Esophagus (tissue), 2 donors: ENCODE data around the gene FXYD7. TPM values are rescaled to one million over a fixed set of nuclear protein-coding genes. Genes with fewer than 3 reads are reported as not detected.
"Not testable (repeated sequence)": the region's sequence is repeated elsewhere in the genome, so short reads cannot be mapped to it uniquely, and the experiment has no call there.

Source experiments
- H3K27ac ChIP-seq, 2 donors: one replicate each; pipeline ENCODE4 v1.5.1; 2013; ENCODE audit warnings: low read depth in 2 of 2, mild to moderate bottlenecking in 2 of 2, inconsistent platforms in 1 of 2, low read length in 1 of 2, moderate library complexity in 1 of 2
- H3K27me3 ChIP-seq, 2 donors: one replicate each; pipeline ENCODE4 v1.6.1; 2013; ENCODE audit warnings: low read length in 2 of 2, control low read depth in 1 of 2, mild to moderate bottlenecking in 1 of 2; ENCODE audit not compliant: insufficient read depth in 2 of 2, control insufficient read depth in 1 of 2
- H3K36me3 ChIP-seq, 2 donors: one replicate each; pipeline ENCODE4 v1.6.1; 2013; ENCODE audit warnings: low read length in 1 of 2; ENCODE audit not compliant: control insufficient read depth in 2 of 2, insufficient read depth in 2 of 2
- H3K4me1 ChIP-seq, 2 donors: one replicate each; pipeline ENCODE4 v1.6.1; 2013; ENCODE audit warnings: low read length in 1 of 2; ENCODE audit not compliant: control insufficient read depth in 2 of 2, insufficient read depth in 2 of 2
- H3K4me3 ChIP-seq, 2 donors: one replicate each; pipeline ENCODE4 v1.5.1; 2013; ENCODE audit warnings: low read length in 2 of 2, mild to moderate bottlenecking in 2 of 2, low read depth in 1 of 2, moderate library complexity in 1 of 2
- H3K9me3 ChIP-seq, 2 donors: one replicate each; pipeline ENCODE4 v1.6.1; 2013; ENCODE audit warnings: mild to moderate bottlenecking in 2 of 2, low read depth in 1 of 2, low read length in 1 of 2, moderate library complexity in 1 of 2; ENCODE audit not compliant: control insufficient read depth in 2 of 2, insufficient read depth in 1 of 2
- WGBS, 2 donors: extraction: QIAGEN DNeasy Blood & Tissue Kit; methylation state at CpG; one replicate each; pipeline ENCODE4 v1.1.7; 2013; 5-methylcytosine and 5-hydroxymethylcytosine counted together
- polyA plus RNA-seq, 2 donors: library from polyadenylated mRNA; stranded (reverse); fragments of 200-250 nt; gene quantifications; one replicate each; pipeline ENCODE4 v1.2.3, GENCODE V29; 2013
- donor health status: healthy with polysubstance abuse.
- donor health status: Bipolar disorder and iron deficiency.

FXYD7 gene
- polyA plus RNA-seq, 2 donors = 0.09 to 0.14 TPM

GRCh38 chr19:35150445-35150844 lies 7.4 kb downstream of the FXYD7 start:
- Histone ChIP-seq H3K4me3 (no peak overlapping the region), H3K9me3 (no peaks in the 10 kb centered on the region), H3K4me1 (peaks cover 0 to 6% of the 10 kb centered on the region in 2 donors), H3K36me3 (no peaks in the 10 kb centered on the region), H3K27me3 (no peaks in the 10 kb centered on the region), H3K27ac (no peak overlapping the region)
- 69 to 73% methylated on average over 2 of the region's 2 CpGs for WGBS, 2 donors

- Histone ChIP-seq H3K4me3 (no peak overlapping the region), H3K27ac (no peak overlapping the region), H3K36me3 (no peaks in the 10 kb centered on the region), H3K4me1 (peaks cover 0 to 6% of the 10 kb centered on the region in 2 donors), H3K27me3 (no peaks in the 10 kb centered on the region), H3K9me3 (no peaks in the 10 kb centered on the region)
- 87 to 89% methylated on average over 20 of the region's 20 CpGs for WGBS, 2 donors
These were observed 8.4 kb downstream of the FXYD7 start for GRCh38 chr19:35151273-35152065.

DNA sequence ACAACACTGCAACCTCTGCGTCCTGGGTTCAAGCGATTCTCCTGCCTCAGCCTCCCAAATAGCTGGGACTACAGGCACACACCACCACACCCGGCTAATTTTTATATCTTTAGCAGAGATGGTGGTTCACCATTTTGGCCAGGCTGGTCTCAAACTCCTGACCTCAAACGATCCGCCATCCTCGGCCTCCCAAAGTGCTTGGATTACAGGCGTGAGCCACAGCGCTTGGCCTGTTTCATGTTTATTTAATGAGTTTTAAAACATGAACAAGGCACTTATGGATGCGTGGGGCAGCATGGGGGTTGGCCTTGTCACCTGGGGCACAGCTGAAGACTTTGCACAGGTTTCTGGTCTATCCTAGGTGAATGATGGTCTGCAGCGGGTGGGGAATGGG lies 10.1 kb downstream of the FXYD7 start:
- not testable (repeated sequence) for H3K27ac ChIP-seq, H3K27me3 ChIP-seq, H3K4me3 ChIP-seq, H3K36me3 ChIP-seq, H3K4me1 ChIP-seq, H3K9me3 ChIP-seq
- WGBS, 2 donors = 58 to 61% methylated on average over 10 of the region's 10 CpGs

DNA sequence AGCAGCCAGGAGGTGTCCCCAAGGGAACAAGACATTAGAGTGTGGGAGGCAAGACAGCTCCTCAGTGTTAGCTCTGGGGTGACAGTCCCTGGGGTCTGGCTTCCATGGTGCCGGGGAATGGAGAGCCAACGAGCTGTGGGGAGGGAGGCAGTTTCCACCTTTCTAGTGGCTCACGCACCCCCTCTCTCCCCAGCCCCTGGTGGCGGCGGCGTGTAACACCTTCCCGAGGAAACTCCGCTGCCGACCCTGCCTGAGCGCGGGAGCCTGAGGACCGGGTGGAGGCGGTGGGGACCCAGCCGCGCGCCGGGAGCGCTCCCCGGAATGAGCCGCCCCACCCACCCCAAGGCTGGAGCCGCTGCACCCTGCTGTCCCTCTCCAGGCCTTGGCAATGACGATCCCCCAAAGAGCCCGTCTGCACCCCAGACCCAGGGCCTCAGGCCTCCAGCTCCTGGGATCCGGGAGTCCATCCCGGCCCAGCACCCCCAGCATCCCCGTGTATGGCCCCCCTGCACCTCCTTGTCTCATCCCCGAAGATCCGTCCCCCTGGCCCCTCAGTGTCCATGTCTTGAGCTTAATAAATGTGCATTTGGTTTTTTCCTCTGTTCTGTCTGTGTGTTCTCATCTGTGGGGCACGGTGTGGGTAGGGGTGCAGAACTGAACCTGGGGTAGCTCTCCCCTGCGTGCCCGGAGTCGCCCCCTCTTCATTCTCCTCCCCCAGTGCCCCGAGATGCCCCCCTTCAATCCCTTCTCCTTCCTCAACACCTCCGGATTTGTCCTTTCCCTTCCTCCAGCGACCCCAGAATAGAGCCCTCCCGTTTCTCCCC lies 10.9 kb downstream of the FXYD7 start:
- H3K36me3 ChIP-seq = no peaks in the 10 kb centered on the region
- 1% methylated on average over 36 of the region's 36 CpGs for WGBS, 2 donors
- peaks cover 0 to 2% of the 10 kb centered on the region in 2 donors for H3K9me3 ChIP-seq
- H3K4me1 ChIP-seq = peaks cover 0 to 6% of the 10 kb centered on the region in 2 donors
- H3K27me3 ChIP-seq = no peaks in the 10 kb centered on the region
- peak overlapping the region; percentile 35 to 47 for H3K27ac ChIP-seq
- peak overlapping the region; percentile 66 to 80 for H3K4me3 ChIP-seq

DNA sequence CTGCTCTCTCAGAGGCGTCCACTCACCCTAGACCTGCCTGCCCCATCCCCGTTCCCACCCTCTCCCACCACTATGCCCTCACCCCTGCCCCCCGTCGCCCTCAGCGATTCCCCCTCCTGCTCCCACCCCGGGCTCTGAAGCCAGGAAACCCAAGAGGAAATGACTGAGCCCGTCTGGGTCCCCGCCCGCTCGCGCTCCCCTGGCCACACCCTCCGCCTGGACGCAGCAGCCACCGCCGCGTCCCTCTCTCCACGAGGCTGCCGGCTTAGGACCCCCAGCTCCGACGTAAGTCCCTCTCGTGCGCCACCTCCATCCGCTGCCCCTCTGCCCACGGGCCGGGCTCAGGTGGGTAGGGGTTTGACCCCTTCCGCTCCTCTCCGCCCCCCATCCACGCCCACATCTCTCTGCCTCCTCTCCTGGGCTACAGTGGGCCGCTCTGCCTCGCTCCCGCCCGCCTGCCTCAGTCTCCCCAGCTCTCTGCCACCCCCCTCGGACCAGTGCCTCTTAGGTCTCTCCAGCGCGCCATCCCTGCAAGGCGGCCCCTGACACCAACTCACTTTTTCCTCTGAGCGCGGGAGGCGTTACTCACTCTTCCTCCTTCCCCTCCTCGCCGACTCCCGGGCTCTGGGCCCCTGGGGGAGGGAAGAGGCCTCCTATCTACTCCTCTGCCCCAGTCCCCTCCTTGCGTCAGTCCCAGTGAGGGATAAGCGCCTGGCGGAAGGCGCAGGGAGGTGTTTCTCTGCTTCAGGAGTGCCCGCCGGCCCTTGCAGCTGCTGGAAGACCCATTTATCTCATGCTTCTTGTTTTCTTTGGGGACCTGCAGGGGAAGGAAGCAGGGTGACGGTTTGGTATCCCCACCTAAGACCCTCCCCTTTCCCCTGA lies 11.7 kb downstream of the FXYD7 start, which contains the start of gene FXYD5:
TSS of gene FXYD5 (plus strand) at position 211 of the 882 bp plus-strand sequence. CDS start 816 bp downstream, outside the sequence.
- Histone ChIP-seq H3K9me3 (peaks cover 0 to 2% of the 10 kb centered on the region in 2 donors), H3K4me3 (peak within 1 kb of the TSS; percentile 66 to 80), H3K27me3 (no peaks in the 10 kb centered on the region), H3K4me1 (peaks cover 0 to 6% of the 10 kb centered on the region in 2 donors), H3K27ac (peak within 1 kb of the TSS; percentile 47 to 77), H3K36me3 (peaks cover 0 to 3% of the 10 kb centered on the region in 2 donors)
- 1% methylated on average over 46 to 49 of the region's 49 CpGs for WGBS, 2 donors

GRCh38 chr19:35155441-35155840 lies 12.4 kb downstream of the FXYD7 start:
- Histone ChIP-seq H3K9me3 (peaks cover 0 to 2% of the 10 kb centered on the region in 2 donors), H3K27ac (peak overlapping the region; percentile 47 to 77), H3K36me3 (peaks cover 0 to 3% of the 10 kb centered on the region in 2 donors), H3K4me1 (peaks cover 0 to 6% of the 10 kb centered on the region in 2 donors), H3K27me3 (no peaks in the 10 kb centered on the region), H3K4me3 (peak overlapping the region; percentile 66 to 80)
- 17 to 19% methylated on average over 16 to 17 of the region's 17 CpGs for WGBS, 2 donors

DNA sequence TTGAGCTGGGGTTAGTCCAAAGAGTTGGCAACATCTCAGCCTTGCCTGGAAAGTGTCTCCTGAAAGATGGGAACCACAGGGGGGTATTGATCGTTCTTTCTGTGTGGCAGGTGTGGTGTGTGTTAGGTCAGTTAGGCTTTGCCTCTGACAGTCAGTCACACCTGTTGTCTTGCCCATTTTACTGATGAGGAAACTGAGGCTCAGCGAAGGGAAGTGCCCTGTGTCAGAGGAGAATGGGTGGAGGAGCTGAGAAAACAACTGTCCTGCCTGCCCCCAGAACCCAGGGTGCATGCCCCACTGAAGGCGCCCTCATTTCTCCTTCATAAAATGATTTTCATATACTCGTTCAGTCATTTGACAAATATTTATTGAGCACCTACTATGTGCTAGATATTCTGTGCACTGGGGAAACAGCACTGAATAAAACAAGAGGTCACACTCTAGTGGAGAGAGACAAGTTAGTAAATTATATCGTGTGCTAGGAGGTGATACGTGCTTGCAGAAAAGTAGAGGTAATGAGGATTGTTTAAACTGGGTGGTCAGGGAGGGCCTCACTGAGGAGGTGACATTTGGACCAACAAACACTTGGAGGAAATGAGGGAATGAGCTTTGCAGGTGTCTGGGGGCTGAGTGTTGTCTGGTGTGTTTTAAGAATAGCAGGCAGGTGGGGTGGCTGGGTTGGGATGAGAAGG lies 13.1 kb downstream of the FXYD7 start:
- H3K36me3 ChIP-seq = peaks cover 0 to 5% of the 10 kb centered on the region in 2 donors
- WGBS, 2 donors = 86 to 92% methylated on average over 6 of the region's 6 CpGs
- peak overlapping the region in 1 of 2 donors; percentile 3 for H3K27ac ChIP-seq
- H3K4me3 ChIP-seq = peak overlapping the region; percentile 66 to 80
- peaks cover 0 to 2% of the 10 kb centered on the region in 2 donors for H3K9me3 ChIP-seq
- no peaks in the 10 kb centered on the region for H3K27me3 ChIP-seq
- H3K4me1 ChIP-seq = peaks cover 0 to 6% of the 10 kb centered on the region in 2 donors

DNA sequence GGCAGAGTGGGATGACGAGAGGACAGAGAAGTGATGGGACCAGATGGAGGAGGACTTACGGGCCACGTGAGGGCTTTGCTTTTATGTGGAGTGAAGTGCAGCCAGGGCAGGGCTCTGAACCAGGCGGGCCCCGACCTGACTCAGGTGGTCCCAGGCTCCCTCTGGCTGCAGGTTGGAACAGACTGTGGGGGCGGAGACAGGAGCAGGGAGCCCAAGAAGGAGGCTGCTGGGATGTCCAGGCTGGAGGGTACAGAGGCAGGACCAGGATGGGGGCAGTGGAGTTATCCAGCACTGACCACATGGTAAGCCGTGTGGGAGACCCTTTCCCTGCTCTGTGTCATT lies 13.6 kb downstream of the FXYD7 start:
- Histone ChIP-seq H3K9me3 (peaks cover 0 to 5% of the 10 kb centered on the region in 2 donors), H3K27ac (no peak overlapping the region), H3K4me3 (no peak overlapping the region), H3K36me3 (peaks cover 0 to 5% of the 10 kb centered on the region in 2 donors), H3K4me1 (peaks cover 0 to 6% of the 10 kb centered on the region in 2 donors), H3K27me3 (no peaks in the 10 kb centered on the region)
- 79 to 88% methylated on average over 7 of the region's 7 CpGs for WGBS, 2 donors
